HG02642 (cell line): ENCODE measurements around the gene PTH2R.
"Not testable (repeated sequence)": the region's sequence is repeated elsewhere in the genome, so short reads cannot be mapped to it uniquely, and the experiment has no call there.

Experiments used
- ATAC-seq: cut with Tn5 transposase; IDR thresholded peaks from one replicate; pipeline ENCODE4 v1.9.1; 2021; ENCODE audit warnings: mild to moderate bottlenecking; ENCODE audit not compliant: unreplicated experiment, poor library complexity

Gene PTH2R

DNA sequence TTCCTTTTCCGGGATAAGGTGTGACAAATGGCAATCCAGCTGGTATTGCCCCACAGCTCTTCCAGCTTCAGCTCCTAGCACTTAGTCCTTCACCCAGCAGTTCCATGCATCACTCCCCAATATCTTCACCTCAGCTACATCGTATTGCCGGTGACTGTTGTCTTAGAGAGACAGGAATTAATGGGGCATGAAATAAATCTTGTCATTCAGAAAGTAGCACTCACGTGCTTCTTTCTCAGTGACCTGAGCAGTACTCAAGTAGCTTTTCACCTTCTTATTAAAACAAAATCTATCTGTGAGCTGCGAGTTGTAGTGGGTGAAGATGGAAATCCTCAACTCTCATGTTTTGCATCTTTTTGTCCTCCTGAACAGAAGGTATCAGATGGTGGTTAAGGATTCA is 72.8 kb downstream of the PTH2R start:
- peak; percentile 53 for ATAC-seq

DNA sequence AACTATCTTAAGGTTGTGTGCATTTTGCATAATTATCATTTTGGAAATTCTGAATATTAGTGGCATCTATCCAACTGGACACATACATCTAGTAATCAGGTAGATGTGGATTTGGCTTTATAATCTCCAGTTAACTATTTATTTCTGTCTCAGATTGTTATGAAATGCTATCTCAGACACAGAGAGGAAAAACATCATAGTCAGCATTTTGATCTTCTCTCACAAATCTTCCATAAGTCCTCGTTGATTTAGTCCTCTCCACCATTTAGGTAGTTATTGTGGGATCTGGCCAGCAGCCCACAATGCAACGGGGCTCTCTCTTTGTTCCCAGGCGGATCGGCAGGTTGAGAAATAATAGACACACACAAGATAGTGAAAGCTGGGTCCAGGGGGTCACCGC is 75.4 kb downstream of the PTH2R start:
- not testable (repeated sequence) for ATAC-seq

GRCh38 chr2:208482453-208483015 is 75.9 kb downstream of the PTH2R start:
- not testable (repeated sequence) for ATAC-seq

- ATAC-seq, result no peak
These were observed 78.8 kb downstream of the PTH2R start for GRCh38 chr2:208485390-208485789.

GRCh38 chr2:208488686-208489564 is 82.3 kb downstream of the PTH2R start:
- ATAC-seq, result no peak

- no peak for ATAC-seq
These were observed 83.1 kb downstream of the PTH2R start for GRCh38 chr2:208489687-208490086.

DNA sequence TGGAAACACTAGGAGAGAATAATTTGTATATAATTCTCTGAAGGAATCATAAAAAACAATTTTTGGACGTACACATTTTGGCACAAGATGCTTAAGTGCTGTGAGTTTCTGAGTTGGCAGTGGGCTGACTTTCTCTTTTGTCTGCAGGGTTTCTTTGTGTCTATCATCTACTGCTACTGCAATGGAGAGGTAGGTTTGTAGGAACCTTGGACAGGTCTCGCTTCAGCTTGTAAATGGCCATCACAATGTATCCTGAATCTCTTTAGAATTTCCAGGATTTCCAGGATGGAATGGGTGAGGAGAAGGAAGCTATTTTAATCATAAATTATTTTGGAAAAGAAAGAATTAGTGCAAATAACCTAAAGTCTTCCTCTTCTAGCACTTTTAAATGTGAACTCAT is 83.9 kb downstream of the PTH2R start:
- no peak for ATAC-seq

DNA sequence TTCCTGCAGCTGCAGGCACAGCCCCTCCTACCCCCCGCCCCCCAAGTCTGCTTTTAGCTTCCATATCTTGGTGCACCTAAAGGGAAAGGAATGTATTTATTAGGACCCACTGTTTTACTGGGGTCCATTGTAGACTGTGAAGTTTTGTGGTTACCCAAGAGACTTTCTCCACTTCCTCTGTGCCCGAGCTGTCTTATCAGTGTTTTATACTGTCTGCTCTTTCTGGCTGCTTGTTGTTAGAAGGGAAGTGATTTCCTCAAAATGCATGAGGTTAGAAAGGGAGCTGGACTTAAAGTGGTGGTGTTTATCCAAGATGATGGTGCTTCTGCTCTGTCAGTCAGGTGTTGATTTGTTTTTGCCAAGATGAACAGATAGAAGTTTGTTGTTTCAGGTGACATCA is 85.0 kb downstream of the PTH2R start:
- no peak for ATAC-seq

DNA sequence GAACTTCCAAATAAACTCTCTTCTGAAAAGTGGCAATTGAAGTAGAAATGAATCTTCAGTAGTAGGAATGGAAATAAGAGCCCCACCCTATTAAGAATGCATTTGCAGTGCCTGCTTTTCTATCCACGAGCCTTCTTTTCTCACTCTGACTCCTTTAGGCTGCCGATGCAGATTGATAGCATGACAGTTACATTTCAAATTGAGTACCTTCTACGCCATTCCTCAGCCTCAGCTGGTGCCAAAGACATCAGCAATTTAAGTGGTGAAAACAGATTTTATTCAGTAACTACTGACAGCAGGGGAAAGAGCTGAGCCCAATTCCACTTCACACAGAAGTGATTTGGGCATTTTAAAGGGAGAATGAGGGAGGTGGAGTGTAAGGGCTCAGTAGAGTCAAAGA is 85.5 kb downstream of the PTH2R start:
- no peak for ATAC-seq

GRCh38 chr2:208493186-208493585 is 86.6 kb downstream of the PTH2R start:
- no peak for ATAC-seq

- ATAC-seq, result no peak
These were observed 89.5 kb downstream of the PTH2R start for GRCh38 chr2:208496129-208496528.

- ATAC-seq, result no peak
These were observed 94.6 kb downstream of the PTH2R start for GRCh38 chr2:208501206-208501605.

DNA sequence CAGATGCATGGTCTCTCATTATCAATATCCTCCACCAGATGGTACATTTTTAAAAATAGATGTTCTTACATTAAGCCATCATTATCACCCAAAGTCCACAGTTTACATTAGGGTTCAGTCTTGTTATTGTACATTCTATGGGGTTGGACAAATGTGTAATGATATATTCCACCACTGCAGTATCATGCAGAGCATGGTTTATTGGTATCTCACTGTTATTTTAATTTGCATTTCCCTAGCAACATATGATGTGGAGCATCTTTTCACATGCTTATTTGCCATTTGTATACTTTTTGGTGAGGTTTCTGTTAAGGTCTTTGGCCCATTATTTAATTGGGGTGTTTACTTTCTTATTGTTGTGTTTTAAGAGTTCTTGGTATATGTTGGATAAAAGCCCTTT is 95.7 kb downstream of the PTH2R start:
- no peak for ATAC-seq

GRCh38 chr2:208505365-208505764 is 98.8 kb downstream of the PTH2R start:
- not testable (repeated sequence) for ATAC-seq

- ATAC-seq, result no peak
These were observed 103.0 kb downstream of the PTH2R start for GRCh38 chr2:208509586-208509985.

GRCh38 chr2:208511016-208511415 is 104.4 kb downstream of the PTH2R start:
- no peak for ATAC-seq

DNA sequence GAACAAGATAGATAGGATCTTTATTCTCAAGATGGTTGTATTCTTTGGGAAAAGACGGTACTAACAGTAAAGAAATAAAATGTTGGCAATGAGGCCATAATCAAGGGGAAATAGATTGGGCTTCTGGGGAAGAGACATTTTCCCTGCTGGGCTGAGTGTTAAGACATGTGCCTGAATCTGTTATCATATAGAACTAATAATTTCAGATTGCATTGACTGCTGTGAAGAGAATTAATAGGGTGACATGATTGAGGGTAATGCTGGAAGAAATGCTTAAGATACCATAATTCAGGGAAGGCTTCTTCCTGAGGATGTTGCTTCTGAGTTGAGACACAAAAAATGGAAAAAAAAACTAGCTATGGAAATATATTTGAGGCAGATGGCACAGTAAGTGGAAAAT is 105.0 kb downstream of the PTH2R start:
- no peak for ATAC-seq

GRCh38 chr2:208515099-208515498 is 108.5 kb downstream of the PTH2R start:
- ATAC-seq, result no peak

DNA sequence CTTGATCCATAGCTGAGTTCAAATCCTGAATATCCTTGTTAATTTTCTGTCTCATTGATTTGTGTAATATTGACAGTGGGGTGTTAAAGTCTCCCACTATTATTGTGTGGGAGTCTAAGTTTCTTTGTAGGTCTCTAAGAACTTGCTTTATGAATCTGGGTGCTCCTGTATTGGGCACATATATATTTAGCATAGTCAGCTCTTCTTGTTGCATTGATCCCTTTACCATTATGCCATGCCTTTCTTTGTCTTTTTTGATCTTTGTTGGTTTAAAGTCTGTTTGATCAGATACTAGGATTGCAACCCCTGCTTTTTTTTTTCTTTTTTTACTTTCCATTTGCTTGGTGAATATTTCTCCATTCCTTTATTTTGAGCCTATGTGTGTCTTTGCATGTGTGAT is 116.5 kb downstream of the PTH2R start:
- ATAC-seq, result not testable (repeated sequence)

GRCh38 chr2:208525165-208525564 is 118.6 kb downstream of the PTH2R start:
- not testable (repeated sequence) for ATAC-seq

GRCh38 chr2:208529796-208530195 is 123.2 kb downstream of the PTH2R start:
- ATAC-seq, result no peak

DNA sequence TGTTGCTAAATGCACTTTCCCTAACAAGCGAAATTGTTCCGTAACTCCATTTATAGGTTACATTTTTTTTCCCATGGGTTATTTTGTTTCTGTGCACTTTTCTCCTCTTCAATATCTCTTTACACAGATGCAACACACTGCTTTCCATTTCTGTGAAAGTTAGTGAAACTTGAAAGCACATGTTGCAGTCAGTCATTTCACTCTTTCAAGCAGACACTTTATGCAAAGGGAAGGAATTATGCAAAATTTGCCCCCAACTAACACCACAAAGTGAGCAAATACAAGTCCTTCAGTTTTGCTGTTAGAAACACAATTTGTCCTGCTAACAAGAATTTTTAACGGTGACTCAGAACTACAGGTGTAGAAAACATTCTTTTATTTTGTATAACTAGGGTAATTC is 124.8 kb downstream of the PTH2R start:
- no peak for ATAC-seq
